ENCODE measurements around the gene PTPRD. TPM values are rescaled to one million over a fixed set of nuclear protein-coding genes. Genes with fewer than 3 reads are reported as not detected.

PTPRD gene
- total RNA-seq, 1 donor from 2014 or later: 0.05 TPM

GRCh38 chr9:10252174-10252573 lies 360.6 kb downstream of the PTPRD start:
- Mint-ChIP-seq H3K9me3 (no peaks in the 10 kb centered on the region), H3K4me1 (ENCODE audit: low read depth) (no peaks in the 10 kb centered on the region), H3K27me3 (ENCODE audit: insufficient read depth) (peaks cover under 1% of the 10 kb centered on the region), H3K36me3 (ENCODE audit: low read depth) (no peaks in the 10 kb centered on the region), H3K27ac (no peak overlapping the region), H3K4me3 (no peak overlapping the region)
- intact Hi-C loops (cut with micrococcal nuclease): no loop called here
- DNase-seq (ENCODE audit: low spot score): no peak

- intact Hi-C loops (cut with micrococcal nuclease): no loop called here
- Mint-ChIP-seq H3K9me3 (no peaks in the 10 kb centered on the region), H3K4me3 (no peak overlapping the region), H3K27ac (no peak overlapping the region), H3K27me3 (ENCODE audit: insufficient read depth) (no peaks in the 10 kb centered on the region), H3K4me1 (ENCODE audit: low read depth) (no peaks in the 10 kb centered on the region), H3K36me3 (ENCODE audit: low read depth) (no peaks in the 10 kb centered on the region)
- no peak for DNase-seq (ENCODE audit: low spot score)
Measured at GRCh38 chr9:10251490-10251889, 361.3 kb downstream of the PTPRD start.

GRCh38 chr9:10250219-10250618 lies 362.6 kb downstream of the PTPRD start:
- Mint-ChIP-seq H3K27ac (no peak overlapping the region), H3K4me1 (ENCODE audit: low read depth) (no peaks in the 10 kb centered on the region), H3K27me3 (ENCODE audit: insufficient read depth) (no peaks in the 10 kb centered on the region), H3K36me3 (ENCODE audit: low read depth) (no peaks in the 10 kb centered on the region), H3K9me3 (peaks cover 3% of the 10 kb centered on the region), H3K4me3 (no peak overlapping the region)
- no peak for DNase-seq (ENCODE audit: low spot score)
- intact Hi-C loops (cut with micrococcal nuclease): no loop called here

GRCh38 chr9:10248890-10249289 lies 363.9 kb downstream of the PTPRD start:
- intact Hi-C loops (cut with micrococcal nuclease): no loop called here
- H3K4me3 Mint-ChIP-seq: no peak overlapping the region
- DNase-seq (ENCODE audit: low spot score): no peak
- no peak overlapping the region for H3K27ac Mint-ChIP-seq
- H3K9me3 Mint-ChIP-seq: peaks cover 3% of the 10 kb centered on the region
- no peaks in the 10 kb centered on the region for H3K27me3 Mint-ChIP-seq (ENCODE audit: insufficient read depth)
- H3K36me3 Mint-ChIP-seq (ENCODE audit: low read depth): no peaks in the 10 kb centered on the region
- no peaks in the 10 kb centered on the region for H3K4me1 Mint-ChIP-seq (ENCODE audit: low read depth)

DNA sequence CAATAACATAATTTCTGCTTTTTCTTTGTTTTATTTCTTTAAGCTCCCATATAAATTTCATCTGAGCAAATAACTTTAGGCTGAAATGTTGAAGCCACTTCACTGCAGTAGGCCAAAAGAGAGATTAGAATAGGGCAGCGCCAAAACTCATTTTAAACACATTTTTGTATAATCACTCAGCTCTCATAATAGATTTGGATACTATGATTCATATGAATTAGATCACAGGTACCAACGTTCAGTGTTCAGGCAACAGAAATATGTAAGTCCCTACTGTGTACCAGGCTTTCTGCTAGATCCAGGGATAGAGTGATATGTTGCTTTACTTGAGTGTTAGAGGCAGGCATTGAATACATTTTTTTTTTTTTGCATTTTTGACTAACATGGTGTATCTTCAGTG lies 370.5 kb downstream of the PTPRD start:
- no peak for DNase-seq (ENCODE audit: low spot score)
- Mint-ChIP-seq H3K27me3 (ENCODE audit: insufficient read depth) (no peaks in the 10 kb centered on the region), H3K36me3 (ENCODE audit: low read depth) (no peaks in the 10 kb centered on the region), H3K27ac (no peak overlapping the region), H3K4me1 (ENCODE audit: low read depth) (no peaks in the 10 kb centered on the region), H3K4me3 (no peak overlapping the region), H3K9me3 (peaks cover 3% of the 10 kb centered on the region)
- intact Hi-C loops (cut with micrococcal nuclease): no loop called here

- intact Hi-C loops (cut with micrococcal nuclease): no loop called here
- no peak overlapping the region for H3K4me3 Mint-ChIP-seq
- no peaks in the 10 kb centered on the region for H3K4me1 Mint-ChIP-seq (ENCODE audit: low read depth)
- no peaks in the 10 kb centered on the region for H3K9me3 Mint-ChIP-seq
- no peaks in the 10 kb centered on the region for H3K27me3 Mint-ChIP-seq (ENCODE audit: insufficient read depth)
- H3K36me3 Mint-ChIP-seq (ENCODE audit: low read depth): no peaks in the 10 kb centered on the region
- H3K27ac Mint-ChIP-seq: no peak overlapping the region
- no peak for DNase-seq (ENCODE audit: low spot score)
Measured at GRCh38 chr9:10238087-10238486, 374.7 kb downstream of the PTPRD start.

GRCh38 chr9:10237584-10237983 lies 375.2 kb downstream of the PTPRD start:
- H3K27me3 Mint-ChIP-seq (ENCODE audit: insufficient read depth): no peaks in the 10 kb centered on the region
- intact Hi-C loops (cut with micrococcal nuclease): no loop called here
- no peaks in the 10 kb centered on the region for H3K4me1 Mint-ChIP-seq (ENCODE audit: low read depth)
- H3K36me3 Mint-ChIP-seq (ENCODE audit: low read depth): no peaks in the 10 kb centered on the region
- no peaks in the 10 kb centered on the region for H3K9me3 Mint-ChIP-seq
- H3K4me3 Mint-ChIP-seq: no peak overlapping the region
- no peak overlapping the region for H3K27ac Mint-ChIP-seq
- no peak for DNase-seq (ENCODE audit: low spot score)

- no peaks in the 10 kb centered on the region for H3K4me1 Mint-ChIP-seq (ENCODE audit: low read depth)
- H3K27me3 Mint-ChIP-seq (ENCODE audit: insufficient read depth): no peaks in the 10 kb centered on the region
- H3K4me3 Mint-ChIP-seq: no peak overlapping the region
- DNase-seq (ENCODE audit: low spot score): no peak
- no peaks in the 10 kb centered on the region for H3K9me3 Mint-ChIP-seq
- no peaks in the 10 kb centered on the region for H3K36me3 Mint-ChIP-seq (ENCODE audit: low read depth)
- intact Hi-C loops (cut with micrococcal nuclease): no loop called here
- H3K27ac Mint-ChIP-seq: no peak overlapping the region
Measured at GRCh38 chr9:10236161-10236560, 376.6 kb downstream of the PTPRD start.

- DNase-seq (ENCODE audit: low spot score): no peak
- intact Hi-C loops (cut with micrococcal nuclease): no loop called here
- Mint-ChIP-seq H3K27me3 (ENCODE audit: insufficient read depth) (no peaks in the 10 kb centered on the region), H3K9me3 (no peaks in the 10 kb centered on the region), H3K36me3 (ENCODE audit: low read depth) (no peaks in the 10 kb centered on the region), H3K27ac (no peak overlapping the region), H3K4me3 (no peak overlapping the region), H3K4me1 (ENCODE audit: low read depth) (no peaks in the 10 kb centered on the region)
Measured at GRCh38 chr9:10235376-10235775, 377.4 kb downstream of the PTPRD start.

GRCh38 chr9:10232352-10232930 lies 380.4 kb downstream of the PTPRD start:
- Mint-ChIP-seq H3K9me3 (no peaks in the 10 kb centered on the region), H3K27me3 (ENCODE audit: insufficient read depth) (no peaks in the 10 kb centered on the region), H3K4me1 (ENCODE audit: low read depth) (no peaks in the 10 kb centered on the region), H3K27ac (no peak overlapping the region), H3K36me3 (ENCODE audit: low read depth) (no peaks in the 10 kb centered on the region), H3K4me3 (no peak overlapping the region)
- DNase-seq (ENCODE audit: low spot score): no peak
- intact Hi-C loops (cut with micrococcal nuclease): no loop called here

DNA sequence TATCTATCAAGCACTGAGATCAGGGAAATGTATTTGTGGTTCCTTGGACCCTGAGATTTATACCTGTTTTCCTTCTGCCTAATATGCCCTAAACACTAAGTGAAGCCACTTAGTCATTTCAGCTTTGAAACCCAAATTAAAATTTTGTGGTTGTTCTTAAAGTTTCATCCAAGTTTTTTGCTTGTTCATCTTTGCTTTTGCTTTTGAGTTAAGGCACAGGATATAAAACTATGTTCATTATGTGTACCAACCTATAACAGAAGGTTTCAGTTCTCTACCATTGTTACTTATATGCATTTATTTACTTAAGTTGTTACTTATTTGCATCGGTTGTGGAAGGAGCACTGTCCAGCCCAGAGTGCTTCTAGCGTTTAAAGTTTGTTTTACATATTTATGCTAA lies 382.3 kb downstream of the PTPRD start:
- intact Hi-C loops (cut with micrococcal nuclease): no loop called here
- Mint-ChIP-seq H3K9me3 (no peaks in the 10 kb centered on the region), H3K27ac (no peak overlapping the region), H3K36me3 (ENCODE audit: low read depth) (no peaks in the 10 kb centered on the region), H3K27me3 (ENCODE audit: insufficient read depth) (no peaks in the 10 kb centered on the region), H3K4me3 (no peak overlapping the region), H3K4me1 (ENCODE audit: low read depth) (no peaks in the 10 kb centered on the region)
- DNase-seq (ENCODE audit: low spot score): no peak

- Mint-ChIP-seq H3K27ac (no peak overlapping the region), H3K4me3 (no peak overlapping the region), H3K36me3 (ENCODE audit: low read depth) (no peaks in the 10 kb centered on the region), H3K4me1 (ENCODE audit: low read depth) (no peaks in the 10 kb centered on the region), H3K9me3 (no peaks in the 10 kb centered on the region), H3K27me3 (ENCODE audit: insufficient read depth) (no peaks in the 10 kb centered on the region)
- DNase-seq (ENCODE audit: low spot score): no peak
- intact Hi-C loops (cut with micrococcal nuclease): no loop called here
Measured at GRCh38 chr9:10228082-10228481, 384.7 kb downstream of the PTPRD start.

GRCh38 chr9:10226996-10227395 lies 385.8 kb downstream of the PTPRD start:
- Mint-ChIP-seq H3K27me3 (ENCODE audit: insufficient read depth) (no peaks in the 10 kb centered on the region), H3K4me1 (ENCODE audit: low read depth) (no peaks in the 10 kb centered on the region), H3K9me3 (no peaks in the 10 kb centered on the region), H3K27ac (no peak overlapping the region), H3K36me3 (ENCODE audit: low read depth) (no peaks in the 10 kb centered on the region), H3K4me3 (no peak overlapping the region)
- DNase-seq (ENCODE audit: low spot score): no peak
- intact Hi-C loops (cut with micrococcal nuclease): no loop called here

GRCh38 chr9:10212702-10213101 lies 400.1 kb downstream of the PTPRD start:
- H3K36me3 Mint-ChIP-seq (ENCODE audit: low read depth): no peaks in the 10 kb centered on the region
- no peak overlapping the region for H3K4me3 Mint-ChIP-seq
- intact Hi-C loops (cut with micrococcal nuclease): no loop called here
- no peaks in the 10 kb centered on the region for H3K9me3 Mint-ChIP-seq
- H3K27ac Mint-ChIP-seq: no peak overlapping the region
- H3K27me3 Mint-ChIP-seq (ENCODE audit: insufficient read depth): peaks cover 3% of the 10 kb centered on the region
- H3K4me1 Mint-ChIP-seq (ENCODE audit: low read depth): no peaks in the 10 kb centered on the region
- DNase-seq (ENCODE audit: low spot score): no peak
